HK-2 (cell line): ENCODE data around the gene MRPS10.

Experiments
- DNase-seq: peaks from one replicate; pipeline ENCODE4 v3.0.0-alpha.2; 2018; ENCODE audit not compliant: unreplicated experiment

Gene MRPS10

DNA sequence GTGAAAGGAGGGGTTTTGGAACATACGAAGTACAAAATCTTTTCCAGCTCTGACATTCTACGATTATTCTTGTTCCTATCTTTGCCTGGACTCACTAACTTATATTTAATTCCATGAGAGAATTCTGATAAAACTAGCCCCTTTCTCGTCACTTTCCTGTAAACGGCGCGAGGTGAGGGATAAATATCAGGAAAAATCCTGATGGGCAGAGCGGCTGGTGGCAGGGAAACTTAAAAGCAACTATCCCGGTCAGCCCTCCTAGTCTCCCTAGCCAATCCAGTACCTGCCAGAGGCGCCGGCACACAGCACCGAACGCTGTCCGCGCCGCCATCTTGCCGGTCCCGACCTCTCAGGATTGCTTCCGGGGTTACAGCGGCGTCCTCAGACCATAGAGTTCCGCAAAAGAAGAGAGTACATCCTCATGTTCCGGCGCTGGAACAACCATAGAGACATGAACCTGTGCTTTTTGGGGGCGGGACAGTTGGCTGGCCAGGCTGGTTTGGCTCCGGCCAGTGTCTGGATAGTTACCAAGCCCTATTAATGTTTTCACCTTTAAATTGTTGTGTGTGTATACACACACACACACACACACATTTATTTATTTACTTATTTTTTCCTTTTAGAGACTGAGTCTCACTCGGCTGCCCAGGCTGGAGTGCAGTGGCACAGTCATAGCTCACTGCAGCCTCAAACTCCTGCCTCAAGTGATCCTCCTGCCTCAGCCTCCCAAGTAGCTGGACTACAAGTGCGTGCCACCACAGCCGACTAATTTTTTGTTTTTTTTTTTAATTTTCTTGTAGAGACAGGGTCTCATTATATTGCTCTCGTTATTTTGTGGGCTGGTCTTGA lies at the start of gene MRPS10:
TSS of gene MRPS10 (minus strand) at position 343 of the 849 bp plus-strand sequence. CDS start at position 331, 12 bp downstream.
- DNase-seq = peak; percentile 92

DNA sequence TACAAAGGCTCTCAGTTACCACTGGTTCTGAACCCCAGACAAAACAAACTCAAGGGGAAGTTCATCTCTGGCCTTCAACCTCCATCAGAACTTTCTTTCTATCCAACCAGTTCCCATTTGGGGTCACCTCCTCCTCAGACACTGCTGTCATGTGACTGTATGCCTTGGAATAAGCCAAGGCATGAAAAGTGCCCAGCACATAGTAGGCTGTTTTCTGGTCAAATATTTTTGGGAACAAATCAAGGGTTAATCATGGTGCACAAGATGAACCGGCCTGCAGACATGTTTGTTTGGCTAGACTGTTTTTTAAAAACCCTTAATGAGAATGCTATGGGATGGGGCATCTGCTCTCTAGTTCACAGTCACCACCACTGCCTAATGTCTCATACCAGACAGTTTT lies 48.9 kb upstream of the MRPS10 start:
- DNase-seq = no peak

DNA sequence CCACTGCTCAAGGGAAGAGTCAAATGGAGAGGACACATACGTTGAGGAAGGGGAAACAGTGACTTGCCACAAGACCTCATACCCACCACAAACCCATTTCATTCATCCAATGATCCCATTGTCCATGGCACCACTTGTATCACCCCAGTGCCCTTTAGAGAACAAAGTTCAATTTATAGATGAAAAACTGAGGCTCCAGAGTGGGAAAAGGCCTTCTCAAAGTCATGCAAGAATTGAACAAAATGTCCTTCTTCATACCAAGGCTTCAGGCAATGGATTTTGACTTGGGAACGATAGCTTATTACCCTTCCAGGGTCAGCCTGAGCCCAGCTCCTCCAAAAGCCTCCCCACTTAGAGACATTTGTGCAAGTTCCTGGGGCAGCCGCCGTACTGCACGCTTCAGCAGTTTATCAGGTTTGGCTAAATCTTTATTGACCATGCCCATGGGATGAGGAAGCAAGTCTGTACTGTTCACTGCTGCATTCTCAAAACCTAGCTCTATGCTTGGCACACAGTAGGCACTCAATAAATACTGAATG lies 47.3 kb upstream of the MRPS10 start:
- no peak for DNase-seq

DNA sequence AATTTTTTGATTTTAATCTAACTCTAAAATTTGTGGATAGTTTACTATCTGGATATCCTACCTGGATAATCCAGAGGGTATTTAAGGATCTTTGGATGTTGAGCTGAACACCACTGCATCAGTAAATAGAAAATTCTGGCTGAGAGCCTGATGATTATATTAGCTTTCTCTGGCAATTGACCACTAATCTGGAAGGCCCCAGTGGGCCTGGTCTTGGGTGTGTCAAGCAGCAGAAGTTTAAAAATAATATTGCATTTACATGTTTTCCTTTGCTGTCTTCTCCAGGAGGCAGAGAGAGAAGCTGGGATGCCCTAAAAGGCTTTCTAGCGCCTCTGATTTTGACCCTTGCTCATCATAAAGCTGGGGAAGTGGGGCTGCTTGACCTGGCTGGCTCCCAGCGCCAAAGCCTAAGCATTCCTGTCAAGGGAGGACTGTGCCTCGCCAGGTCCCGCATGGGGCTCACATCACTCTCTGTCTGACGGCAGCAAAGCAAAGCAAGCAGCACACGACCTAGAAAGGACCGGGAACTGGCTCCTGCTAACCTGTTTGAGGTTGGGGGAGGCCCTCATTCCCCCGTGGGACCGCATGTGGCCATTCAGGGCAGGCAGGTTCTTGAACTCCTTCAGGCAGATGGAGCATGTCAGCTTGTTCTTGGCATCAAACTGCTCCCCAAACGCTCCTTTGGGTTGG lies 46.6 kb upstream of the MRPS10 start:
- DNase-seq = no peak

DNA sequence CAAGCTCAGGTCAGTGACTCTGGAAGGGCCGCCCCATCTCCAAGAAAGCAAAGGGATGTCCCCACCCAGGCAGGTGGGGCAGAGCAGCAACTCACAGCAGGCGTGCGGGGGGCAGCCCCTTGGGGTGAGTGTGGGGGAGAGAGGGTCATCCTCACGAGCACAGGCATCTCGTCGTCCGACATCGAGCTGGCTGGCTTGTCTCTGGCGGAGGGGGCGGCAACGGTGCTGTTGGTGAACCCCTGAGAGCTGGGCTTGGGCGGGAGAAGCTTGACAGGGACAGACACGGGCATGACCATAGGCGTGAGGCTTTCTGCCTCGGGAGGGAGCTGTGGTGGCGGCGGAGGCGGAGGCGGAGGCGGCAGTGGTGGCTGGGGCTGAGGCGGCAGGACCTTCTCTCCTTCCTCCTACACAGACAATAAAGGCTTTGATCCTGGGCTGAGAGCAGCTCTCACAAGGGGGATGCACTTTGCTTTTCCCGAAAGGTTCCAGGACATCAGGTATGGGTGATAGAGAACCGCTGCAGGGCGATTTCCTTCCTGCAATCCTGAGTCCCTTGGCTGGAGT lies 45.6 kb upstream of the MRPS10 start:
- DNase-seq = no peak

DNA sequence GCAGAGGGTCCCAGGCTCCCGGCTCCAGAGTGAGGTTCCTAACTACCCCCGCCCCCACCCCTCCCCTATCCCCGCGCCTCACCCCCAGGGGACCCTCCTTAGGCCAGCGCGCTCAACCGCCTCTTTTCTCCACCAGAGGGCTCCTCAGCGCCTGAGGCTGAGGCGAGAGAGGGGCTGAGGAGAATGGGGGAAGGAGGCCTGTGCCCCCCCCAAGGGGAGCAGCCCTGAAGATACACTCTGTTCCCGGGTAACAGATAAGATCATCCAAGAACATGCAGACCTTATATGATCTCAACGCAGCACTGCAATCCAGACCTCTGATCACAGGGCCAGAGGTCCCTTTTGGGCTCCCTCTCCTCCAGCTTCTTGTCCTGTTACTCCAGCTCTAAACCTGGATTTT lies 43.3 kb upstream of the MRPS10 start:
- DNase-seq = no peak

DNA sequence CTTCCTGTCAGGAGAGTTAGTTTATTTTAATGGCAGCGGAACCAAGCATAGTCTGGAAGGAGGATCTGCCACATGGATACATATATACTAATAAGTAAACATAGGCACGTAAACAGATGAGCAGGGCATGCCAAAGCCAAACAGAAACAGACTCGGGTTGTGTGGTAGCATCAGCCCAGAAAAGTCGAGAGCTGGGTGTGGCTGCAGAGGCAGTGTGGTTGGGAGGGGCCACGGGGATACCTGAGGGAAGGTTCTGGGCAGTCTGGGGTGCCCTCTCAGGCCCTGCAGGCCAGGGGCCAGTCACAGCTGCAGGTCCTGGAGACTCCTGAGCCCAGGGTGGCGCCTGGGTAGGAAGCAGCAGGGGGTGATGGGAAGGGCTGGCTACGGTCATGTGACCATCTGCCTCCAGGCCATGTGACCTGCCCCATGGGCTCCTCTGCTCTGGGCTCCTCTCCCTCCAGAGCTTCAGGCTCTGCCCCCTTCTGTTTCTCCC lies 42.8 kb upstream of the MRPS10 start:
- DNase-seq = no peak

DNA sequence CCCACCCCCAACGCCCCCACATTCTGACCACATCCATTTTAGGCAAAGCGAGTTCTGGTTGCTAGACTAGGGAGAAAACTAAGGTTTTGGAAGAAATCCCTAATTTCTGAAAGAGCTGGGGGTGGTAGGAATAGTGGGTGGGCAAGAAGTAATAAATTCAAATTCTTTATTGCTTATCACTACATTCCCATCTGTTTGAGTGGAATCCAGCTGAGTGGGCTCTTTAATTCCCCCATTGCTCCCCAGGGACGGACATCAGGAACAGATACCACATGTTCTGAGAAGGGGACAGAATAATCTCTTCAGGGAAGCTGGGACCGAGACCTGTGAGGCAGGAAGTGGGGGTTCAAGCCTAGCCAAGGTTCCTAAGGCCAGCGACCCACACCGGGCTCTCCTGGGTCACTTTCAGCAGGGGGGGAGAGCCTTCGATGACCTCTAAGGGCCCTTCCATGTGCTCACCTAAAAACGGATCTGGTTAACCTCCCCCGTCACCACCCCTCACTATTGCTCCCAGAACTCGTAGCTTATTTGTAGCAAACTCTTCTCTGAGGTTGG lies 42.3 kb upstream of the MRPS10 start:
- no peak for DNase-seq

DNA sequence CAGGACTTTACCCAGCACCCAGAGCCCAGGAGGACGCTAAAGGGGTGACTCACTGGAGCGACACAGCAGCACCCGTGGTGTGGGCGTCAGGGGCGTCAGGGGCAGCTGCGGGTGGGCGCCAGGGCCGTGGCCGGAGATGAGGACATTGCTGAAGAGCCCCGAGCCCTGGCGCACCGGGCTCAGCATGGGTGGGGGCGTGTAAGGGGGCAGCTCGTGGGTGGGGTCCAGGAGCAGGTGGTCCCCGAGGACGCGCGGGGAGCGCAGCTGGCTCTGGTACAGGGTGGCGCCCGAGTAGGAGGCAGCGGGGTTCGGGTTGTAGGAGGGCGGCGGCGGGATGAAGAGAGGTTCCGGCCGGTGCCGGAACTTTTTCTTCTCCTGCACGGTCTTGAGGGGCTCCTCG lies 41.6 kb upstream of the MRPS10 start:
- no peak for DNase-seq

DNA sequence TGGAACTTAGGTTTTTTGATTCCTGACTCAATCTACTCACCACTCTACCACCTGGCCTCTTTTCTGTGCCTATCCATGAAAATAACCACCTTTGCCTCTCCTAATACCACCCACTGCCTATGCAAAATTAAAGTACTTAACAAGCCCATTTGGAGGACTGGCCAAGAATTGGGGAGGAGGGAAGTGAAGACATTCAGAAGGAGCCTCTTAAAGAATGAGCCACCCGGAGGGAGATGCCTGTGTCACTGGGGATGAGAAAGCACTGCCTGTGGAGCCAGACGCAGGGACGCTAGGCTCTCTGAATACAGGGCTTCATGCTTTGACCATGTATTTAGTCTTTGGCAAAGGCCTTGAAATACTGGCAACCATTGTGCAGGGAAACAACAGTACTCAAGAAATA lies 40.0 kb upstream of the MRPS10 start:
- no peak for DNase-seq

DNA sequence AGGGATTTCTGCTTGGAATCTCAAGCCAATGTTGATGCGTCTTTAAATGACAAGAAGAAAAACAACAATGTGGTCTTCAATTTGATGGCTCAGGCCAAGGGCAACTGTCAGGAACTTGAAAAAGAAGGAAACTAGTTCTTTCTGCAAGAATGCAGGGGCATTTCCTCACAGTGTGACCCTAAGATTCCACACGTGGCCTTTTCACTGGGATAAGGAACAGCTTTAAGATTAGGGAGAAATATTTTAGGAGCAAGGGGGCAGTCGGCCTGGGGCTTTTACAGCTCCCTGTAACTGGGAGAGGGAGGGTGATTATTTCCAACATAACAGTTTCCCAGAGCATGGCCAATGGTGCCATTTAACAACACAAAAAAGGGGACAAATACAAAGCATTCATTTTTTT lies 39.4 kb upstream of the MRPS10 start:
- DNase-seq = no peak

DNA sequence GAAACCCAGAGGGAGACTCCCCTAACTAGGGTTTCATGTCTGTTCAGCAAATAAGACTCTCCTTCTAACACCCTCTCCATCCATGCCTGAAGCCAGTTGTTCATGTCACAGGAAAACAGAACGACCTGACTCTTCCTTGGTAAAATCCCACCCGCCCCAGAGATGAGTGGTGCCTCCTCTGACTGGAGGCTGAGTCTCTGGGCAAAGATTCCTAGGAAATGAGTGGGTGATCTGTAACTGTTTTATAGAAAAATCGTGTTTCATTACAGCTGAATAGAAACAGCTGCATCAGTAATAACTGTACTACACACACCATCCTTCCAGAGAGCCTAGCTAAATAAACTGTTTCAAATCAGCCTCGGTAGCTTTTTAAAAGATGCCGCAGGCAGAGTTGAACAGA lies 37.4 kb upstream of the MRPS10 start:
- no peak for DNase-seq

DNA sequence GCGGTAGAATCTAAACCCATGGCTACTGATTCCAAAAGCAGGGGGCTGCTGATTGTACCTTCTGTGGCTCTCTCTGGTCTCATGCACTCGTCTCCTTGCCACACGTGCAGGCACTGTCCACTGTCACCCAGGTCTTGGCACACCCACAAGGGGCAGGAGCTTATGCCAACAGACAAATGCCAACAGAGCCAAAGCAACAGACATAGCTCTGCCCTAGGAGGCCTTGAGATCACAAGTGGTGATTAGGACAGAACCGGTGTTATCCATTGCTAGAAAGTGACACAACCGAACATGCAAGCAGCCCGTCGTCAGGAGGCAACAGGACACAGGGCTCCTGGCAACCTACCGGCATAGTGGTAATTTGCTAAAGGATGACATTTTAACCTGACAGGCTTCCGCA lies 36.8 kb upstream of the MRPS10 start:
- DNase-seq = no peak

DNA sequence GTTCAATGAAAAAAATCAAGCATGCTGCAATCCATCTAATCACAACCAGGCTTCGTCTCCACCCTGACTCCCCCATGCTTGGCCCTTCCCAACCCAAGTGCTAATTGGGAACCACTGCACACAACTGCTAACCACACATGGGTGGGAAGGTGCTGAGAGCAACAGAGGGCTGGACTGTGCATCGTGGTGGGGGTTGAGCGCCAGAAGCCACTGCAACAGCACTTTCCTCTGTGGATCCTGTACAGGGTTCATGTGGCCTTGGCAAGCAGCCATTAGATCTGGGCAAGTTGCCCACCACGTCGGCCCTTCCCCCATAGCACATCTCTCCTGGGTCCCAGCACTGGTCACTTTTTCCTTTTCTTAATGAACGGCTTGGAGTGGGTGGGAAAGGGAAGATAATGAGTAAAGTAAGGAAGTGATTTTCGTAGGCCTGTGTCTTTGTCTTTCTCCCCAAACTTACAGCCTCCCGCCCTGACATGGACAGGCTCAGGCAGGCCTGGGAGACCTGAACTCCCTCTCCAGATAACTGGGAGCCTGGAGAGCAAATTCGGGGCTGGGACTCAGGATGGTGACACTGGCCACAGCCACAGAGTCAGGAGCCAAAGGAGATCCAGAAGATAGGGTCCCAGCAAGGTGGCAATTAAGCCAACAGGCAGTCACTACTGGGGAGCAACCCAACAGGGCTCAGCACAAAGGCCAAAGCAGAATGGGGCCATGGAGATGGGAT lies 34.4 kb upstream of the MRPS10 start:
- peak; percentile 25 for DNase-seq

DNA sequence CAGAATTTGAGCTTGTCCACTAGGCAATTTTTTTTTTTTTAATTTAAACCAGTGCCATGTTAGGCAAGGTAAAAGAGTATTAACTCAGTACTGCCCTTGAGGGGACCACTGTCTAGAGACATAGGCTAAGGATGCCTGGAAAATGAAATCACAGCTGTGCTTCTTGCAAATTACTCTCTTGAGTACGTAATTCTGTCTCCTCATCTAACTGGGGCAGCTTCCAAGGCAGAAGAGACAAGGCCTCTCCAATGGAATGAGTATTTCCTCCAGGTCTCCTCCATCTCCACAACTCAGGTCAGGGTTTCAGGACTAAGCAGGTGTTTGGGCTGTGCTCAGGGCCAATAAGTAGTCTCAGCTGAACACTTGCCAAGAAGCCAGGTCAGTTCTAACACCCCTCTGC lies 33.8 kb upstream of the MRPS10 start:
- DNase-seq = no peak

DNA sequence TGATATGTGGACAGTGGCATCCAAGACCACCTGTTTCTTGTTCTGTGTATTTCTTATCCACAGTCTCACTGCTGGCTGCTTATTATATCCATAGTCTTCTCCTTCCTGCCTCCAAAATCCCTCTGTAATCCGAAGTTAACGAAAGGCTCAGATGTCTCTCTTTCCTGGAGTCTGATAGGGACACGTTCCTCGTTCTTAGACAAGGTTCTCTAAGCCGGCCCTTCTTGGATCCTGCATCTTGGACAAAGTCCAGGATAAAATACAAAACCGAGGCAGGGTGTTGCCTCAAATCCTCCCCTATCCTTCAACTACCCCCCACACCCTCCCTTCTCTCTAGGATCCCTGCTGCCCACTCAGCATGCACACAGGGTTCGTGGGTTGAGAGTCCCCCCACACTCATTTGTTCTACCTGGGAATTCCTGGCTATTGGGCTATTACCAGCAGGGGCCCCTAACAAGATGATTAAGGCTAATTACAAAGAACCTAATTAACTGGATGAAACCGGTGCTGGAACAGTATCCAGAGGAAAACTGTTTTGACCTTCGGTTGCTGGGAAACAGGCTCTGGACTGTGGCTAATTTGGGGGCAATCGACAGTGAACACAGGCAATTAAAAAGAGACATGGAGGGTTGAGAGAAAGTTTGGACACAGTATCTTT lies 32.7 kb upstream of the MRPS10 start:
- no peak for DNase-seq

DNA sequence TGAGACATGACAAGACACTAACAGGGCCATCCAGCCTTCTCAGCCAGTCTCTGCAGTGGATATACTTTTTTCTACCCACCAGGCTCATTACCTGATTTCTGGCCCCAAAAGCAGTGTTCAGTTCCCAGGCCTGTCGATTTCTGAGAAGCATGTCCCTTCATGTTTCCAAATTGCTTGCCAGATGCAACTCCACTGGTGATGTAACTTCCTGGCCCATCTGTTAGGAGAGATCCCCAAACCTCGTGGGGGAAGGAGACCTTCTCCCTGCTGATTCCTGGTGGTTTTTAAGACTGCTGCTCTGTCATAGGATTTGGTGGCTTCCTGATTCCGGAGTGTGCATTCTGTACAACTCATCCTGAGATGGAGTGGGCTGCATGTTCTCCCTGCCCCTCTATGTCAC lies 31.6 kb upstream of the MRPS10 start:
- DNase-seq = no peak

DNA sequence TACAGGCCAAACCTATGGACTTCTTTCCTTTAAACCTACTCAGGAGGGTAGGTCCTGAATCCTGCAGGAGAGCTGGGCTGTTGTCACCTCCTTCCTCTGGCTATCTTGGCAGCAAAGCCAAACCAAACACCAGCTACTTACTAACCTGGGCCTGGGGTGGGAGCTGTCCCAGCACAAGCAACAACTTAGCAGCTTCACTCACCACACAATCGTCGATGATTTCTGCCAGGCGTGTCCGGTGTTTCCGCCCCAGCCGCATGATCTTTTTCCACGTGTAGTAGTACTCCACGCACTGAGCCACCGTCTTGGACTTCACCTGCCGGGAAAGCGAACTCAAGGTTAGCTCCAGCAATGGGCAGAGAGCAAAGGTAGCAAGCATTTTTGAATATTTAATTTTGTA lies 25.4 kb upstream of the MRPS10 start:
- no peak for DNase-seq

DNA sequence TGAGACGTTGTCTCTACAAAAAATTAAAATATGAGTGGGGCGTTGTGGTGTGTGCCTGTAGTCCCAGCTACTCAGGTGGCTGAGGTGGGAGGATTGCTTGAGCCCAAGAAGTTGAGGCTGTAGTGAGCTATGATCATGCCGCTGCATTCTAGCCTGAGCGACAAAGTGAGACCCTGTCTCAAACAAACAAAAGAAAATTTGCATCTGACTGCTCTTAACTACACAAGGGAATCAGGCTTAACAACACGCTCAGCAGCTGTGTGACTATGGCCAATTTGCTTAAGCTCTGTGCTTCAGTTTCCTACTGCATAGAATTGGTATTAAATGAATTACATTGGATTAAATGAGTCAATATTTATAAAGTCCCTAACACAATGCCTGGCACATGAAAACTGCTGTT lies 24.3 kb upstream of the MRPS10 start:
- no peak for DNase-seq

DNA sequence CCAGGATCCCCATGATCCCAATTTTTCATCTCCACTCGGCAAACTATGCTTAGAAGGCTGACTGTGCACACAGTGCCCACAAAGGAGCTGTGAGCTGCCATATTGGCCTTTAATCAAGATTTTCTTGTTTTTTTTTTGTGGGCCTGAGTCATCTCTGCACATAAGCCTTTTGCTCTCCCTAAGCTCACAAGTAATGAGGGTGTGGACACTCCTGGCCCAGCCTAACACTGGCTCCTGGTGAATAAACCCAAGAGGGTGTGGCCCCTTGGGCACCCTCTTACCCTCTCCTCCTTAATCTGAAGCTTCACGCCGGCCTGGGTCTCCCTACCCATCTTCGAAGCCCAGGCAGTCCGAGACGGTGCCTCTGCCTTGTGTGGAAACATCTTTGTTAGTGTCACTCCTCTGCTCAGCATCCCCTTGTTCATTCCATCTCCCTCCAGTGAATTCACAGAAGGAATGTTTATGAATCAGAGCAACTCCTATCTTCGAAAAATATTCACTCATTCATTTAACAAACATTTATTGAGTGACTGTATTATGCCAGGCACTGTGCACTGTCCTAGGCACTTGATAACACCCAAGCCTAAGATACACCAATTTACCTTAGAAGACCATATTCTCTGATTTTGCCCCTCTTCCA lies 22.2 kb upstream of the MRPS10 start:
- no peak for DNase-seq

DNA sequence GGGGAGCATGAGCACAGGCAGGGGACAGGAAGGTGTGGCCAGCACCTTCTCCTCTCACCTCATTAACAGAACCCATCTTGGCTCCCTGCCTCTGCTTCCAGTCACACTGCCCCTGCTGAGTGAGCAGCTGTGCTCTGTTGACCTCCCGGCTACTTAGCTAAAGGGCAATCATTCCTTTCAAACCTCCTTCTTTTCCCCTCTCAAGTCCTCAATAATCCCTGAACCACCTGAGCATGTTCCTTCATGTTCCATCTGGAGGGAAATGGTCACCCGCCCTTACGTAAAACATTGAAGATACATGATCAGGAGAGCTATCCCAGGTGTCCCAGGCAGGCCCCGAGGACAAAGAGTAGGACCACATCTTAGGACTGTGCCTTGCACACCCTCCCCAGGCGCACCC lies 21.7 kb upstream of the MRPS10 start:
- no peak for DNase-seq
